Activated naive CD4-positive, alpha-beta T cell treated with anti-CD3 and anti-CD28 coated beads, Interleukin-2, amount 50 U/mL, for 72 hours (primary cell): ENCODE data around the gene ATXN7L2. TPM values are rescaled to one million over a fixed set of nuclear protein-coding genes. Genes with fewer than 3 reads are reported as not detected.

ENCODE experiments used
- ATAC-seq, 2 donors: fragments of 150-1000 bp; cut with Tn5 transposase; 2 replicates each; pipeline ENCODE4 v1.10.0; 2021; ENCODE audit warnings: mild to moderate bottlenecking in 2 of 2, moderate library complexity in 2 of 2
- DNase-seq, 2 donors: peaks; one replicate each; pipeline ENCODE4 v3.0.0; 2021 to 2022; ENCODE audit warnings: low spot score in 2 of 2
- H3K27ac Mint-ChIP-seq, 2 donors: one replicate each; pipeline ENCODE4 v1.8.0; 2022; ENCODE audit warnings: mild to moderate bottlenecking in 2 of 2, mixed read lengths in 2 of 2
- H3K36me3 Mint-ChIP-seq, 2 donors: one replicate each; pipeline ENCODE4 v1.8.0; 2022; ENCODE audit warnings: mixed read lengths in 2 of 2
- H3K9me3 Mint-ChIP-seq, 2 donors: one replicate each; pipeline ENCODE4 v1.8.0; 2022; ENCODE audit warnings: mixed read lengths in 2 of 2
- total RNA-seq, 2 donors: library from RNA; stranded (reverse); gene quantifications; one replicate each; pipeline ENCODE4 v1.2.3, GENCODE V29; 2022

ATXN7L2 gene
- total RNA-seq, 2 donors from 2014 or later, result 11.5 to 21.9 TPM

GRCh38 chr1:109527846-109528695 lies 44.4 kb downstream of the ATXN7L2 start:
- Mint-ChIP-seq H3K27ac (peak overlapping the region in 1 of 2 donors; percentile 19), H3K36me3 (no peaks in the 10 kb centered on the region), H3K9me3 (no peaks in the 10 kb centered on the region)
- ATAC-seq, result no peak
- no peak for DNase-seq

- no peak for DNase-seq
- ATAC-seq, result no peak
- Mint-ChIP-seq H3K27ac (peak overlapping the region in 1 of 2 donors; percentile 65), H3K9me3 (no peaks in the 10 kb centered on the region), H3K36me3 (no peaks in the 10 kb centered on the region)
Measured at GRCh38 chr1:109528712-109529111, 45.0 kb downstream of the ATXN7L2 start.

- DNase-seq, result no peak
- no peak for ATAC-seq
- peak overlapping the region in 1 of 2 donors; percentile 40 for H3K27ac Mint-ChIP-seq
- no peaks in the 10 kb centered on the region for H3K9me3 Mint-ChIP-seq
- no peaks in the 10 kb centered on the region for H3K36me3 Mint-ChIP-seq
Measured at GRCh38 chr1:109529881-109530456, 46.3 kb downstream of the ATXN7L2 start.

- Mint-ChIP-seq H3K27ac (peak overlapping the region; percentile 63 to 90), H3K36me3 (no peaks in the 10 kb centered on the region), H3K9me3 (no peaks in the 10 kb centered on the region)
- ATAC-seq, result no peak
- no peak for DNase-seq
Measured at GRCh38 chr1:109530457-109531087, 46.9 kb downstream of the ATXN7L2 start.

- H3K27ac Mint-ChIP-seq, result peak overlapping the region; percentile 63 to 90
- ATAC-seq, result no peak
- DNase-seq, result no peak
Measured at GRCh38 chr1:109531380-109531779, 47.7 kb downstream of the ATXN7L2 start.

GRCh38 chr1:109531826-109532364 lies 48.2 kb downstream of the ATXN7L2 start:
- ATAC-seq (no peak), DNase-seq (no peak)
- H3K27ac Mint-ChIP-seq, result peak overlapping the region; percentile 90
- H3K36me3 Mint-ChIP-seq, result no peaks in the 10 kb centered on the region
- no peaks in the 10 kb centered on the region for H3K9me3 Mint-ChIP-seq

More at GRCh38 chr1:109531380-109531779, 47.7 kb downstream of the ATXN7L2 start:
- H3K36me3 Mint-ChIP-seq, result no peaks in the 10 kb centered on the region
- H3K9me3 Mint-ChIP-seq, result no peaks in the 10 kb centered on the region

- ATAC-seq, result peak; percentile 90 to 91
- Mint-ChIP-seq H3K9me3 (no peaks in the 10 kb centered on the region), H3K27ac (peak overlapping the region; percentile 90), H3K36me3 (no peaks in the 10 kb centered on the region)
- DNase-seq, result peak; percentile 90 to 97
Measured at GRCh38 chr1:109532365-109533136, 48.8 kb downstream of the ATXN7L2 start.

GRCh38 chr1:109534307-109534858 lies 50.7 kb downstream of the ATXN7L2 start:
- no peak for ATAC-seq

GRCh38 chr1:109535481-109535880 lies 51.8 kb downstream of the ATXN7L2 start:
- no peak for ATAC-seq
- no peaks in the 10 kb centered on the region for H3K9me3 Mint-ChIP-seq
- H3K27ac Mint-ChIP-seq, result no peak overlapping the region

More at GRCh38 chr1:109534307-109534858, 50.7 kb downstream of the ATXN7L2 start:
- Mint-ChIP-seq H3K36me3 (no peaks in the 10 kb centered on the region), H3K9me3 (no peaks in the 10 kb centered on the region), H3K27ac (no peak overlapping the region)
- DNase-seq, result no peak

GRCh38 chr1:109535971-109536491 lies 52.3 kb downstream of the ATXN7L2 start:
- Mint-ChIP-seq H3K27ac (no peak overlapping the region), H3K36me3 (no peaks in the 10 kb centered on the region), H3K9me3 (no peaks in the 10 kb centered on the region)
- DNase-seq (no peak), ATAC-seq (no peak)

More at GRCh38 chr1:109535481-109535880, 51.8 kb downstream of the ATXN7L2 start:
- no peaks in the 10 kb centered on the region for H3K36me3 Mint-ChIP-seq
- DNase-seq, result no peak

GRCh38 chr1:109537450-109538178 lies 53.9 kb downstream of the ATXN7L2 start:
- Mint-ChIP-seq H3K9me3 (no peaks in the 10 kb centered on the region), H3K27ac (no peak overlapping the region), H3K36me3 (no peaks in the 10 kb centered on the region)
- DNase-seq (no peak), ATAC-seq (no peak)

- Mint-ChIP-seq H3K27ac (no peak overlapping the region), H3K9me3 (no peaks in the 10 kb centered on the region), H3K36me3 (no peaks in the 10 kb centered on the region)
- no peak for ATAC-seq
- DNase-seq, result no peak
Measured at GRCh38 chr1:109538827-109539555, 55.3 kb downstream of the ATXN7L2 start.

- no peaks in the 10 kb centered on the region for H3K9me3 Mint-ChIP-seq
- H3K27ac Mint-ChIP-seq, result peak within 1 kb of the TSS in 1 of 2 donors; percentile 20
- ATAC-seq (no peak), DNase-seq (no peak)
- H3K36me3 Mint-ChIP-seq, result no peaks in the 10 kb centered on the region
Measured at GRCh38 chr1:109539676-109540075, 56.0 kb downstream of the ATXN7L2 start, which contains the start of gene GPR61. TSS of gene GPR61 (plus strand) at chr1:109539872. CDS start at chr1:109543023, 3,151 bp downstream.

GRCh38 chr1:109541102-109541501 lies 57.4 kb downstream of the ATXN7L2 start:
- H3K36me3 Mint-ChIP-seq, result no peaks in the 10 kb centered on the region
- ATAC-seq (no peak), DNase-seq (no peak)
- H3K27ac Mint-ChIP-seq, result peak overlapping the region in 1 of 2 donors; percentile 72
- H3K9me3 Mint-ChIP-seq, result no peaks in the 10 kb centered on the region
